Bronchial smooth muscle cell (primary cell): ENCODE results near the gene ORM2. TPM values are rescaled to one million over a fixed set of nuclear protein-coding genes. Genes with fewer than 3 reads are reported as not detected.

ENCODE experiments used
- total RNA-seq: library from RNA; depleted of rRNA; stranded (reverse); fragments of >200 nt; gene quantifications from 2 replicates; pipeline ENCODE4 v1.2.1, GENCODE V29; 2014

ORM2 gene
- not detected in 2 replicates for total RNA-seq

DNA sequence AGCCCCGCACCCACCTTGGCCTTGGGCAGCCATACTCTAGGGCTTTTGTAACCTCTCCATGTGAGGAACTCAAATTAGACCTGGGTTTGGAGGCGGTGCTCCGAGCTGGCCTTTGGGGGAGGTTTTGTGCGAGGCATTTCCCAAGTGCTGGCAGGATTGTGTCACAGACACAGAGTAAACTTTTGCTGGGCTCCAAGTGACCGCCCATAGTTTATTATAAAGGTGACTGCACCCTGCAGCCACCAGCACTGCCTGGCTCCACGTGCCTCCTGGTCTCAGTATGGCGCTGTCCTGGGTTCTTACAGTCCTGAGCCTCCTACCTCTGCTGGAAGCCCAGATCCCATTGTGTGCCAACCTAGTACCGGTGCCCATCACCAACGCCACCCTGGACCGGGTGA lies at the start of gene ORM2:
Gene ORM2 (plus strand): TSS at position 245 of the 398 bp plus-strand sequence. CDS start 36 bp downstream, at position 281.

DNA sequence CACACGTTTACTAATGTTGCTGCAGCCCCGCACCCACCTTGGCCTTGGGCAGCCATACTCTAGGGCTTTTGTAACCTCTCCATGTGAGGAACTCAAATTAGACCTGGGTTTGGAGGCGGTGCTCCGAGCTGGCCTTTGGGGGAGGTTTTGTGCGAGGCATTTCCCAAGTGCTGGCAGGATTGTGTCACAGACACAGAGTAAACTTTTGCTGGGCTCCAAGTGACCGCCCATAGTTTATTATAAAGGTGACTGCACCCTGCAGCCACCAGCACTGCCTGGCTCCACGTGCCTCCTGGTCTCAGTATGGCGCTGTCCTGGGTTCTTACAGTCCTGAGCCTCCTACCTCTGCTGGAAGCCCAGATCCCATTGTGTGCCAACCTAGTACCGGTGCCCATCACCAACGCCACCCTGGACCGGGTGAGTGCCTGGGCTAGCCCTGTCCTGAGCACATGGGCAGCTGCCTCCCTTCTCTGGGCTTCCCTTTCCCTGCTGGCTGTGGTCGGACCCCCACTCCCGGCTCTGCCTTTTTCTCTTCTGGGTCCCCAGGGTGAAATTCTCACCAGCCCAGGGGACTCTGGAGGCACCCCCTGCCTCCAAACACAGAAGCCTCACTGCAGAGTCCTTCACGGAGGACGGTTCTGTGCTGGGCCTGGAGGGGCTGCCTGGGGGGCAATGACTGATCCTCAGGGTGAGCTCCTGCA lies 6.7 kb upstream of the ORM2 start, which contains the start of gene ORM1:
Gene ORM1 (plus strand): TSS at position 268 of the 701 bp plus-strand sequence. CDS start 36 bp downstream, at position 304.

Other genes with a start within 250 kb of the ORM2 start
- gene KIF12, start 230.6 kb upstream of the ORM2 start, total RNA-seq: not detected in 2 replicates
- 2.0 and 3.5 TPM in 2 replicates for gene COL27A1, start 174.3 kb upstream of the ORM2 start, total RNA-seq
- gene ORM1, start 6.8 kb upstream of the ORM2 start, total RNA-seq: not detected in 2 replicates
- 4.3 and 7.6 TPM in 2 replicates for gene AKNA, start 58.1 kb downstream of the ORM2 start, total RNA-seq
- 1.4 and 1.5 TPM in 2 replicates for gene WHRN, start 175.6 kb downstream of the ORM2 start, total RNA-seq